ENCODE measurements around the gene CRTC1. TPM values are rescaled to one million over a fixed set of nuclear protein-coding genes. Genes with fewer than 3 reads are reported as not detected.
A peak's percentile ranks its signal among the peaks of the same experiment; 100 is the strongest.

CRTC1 gene
- total and polyA plus RNA-seq, 2 of the 13 experiments (the other 11 are each of a cell fraction or from before 2014, with no cell fraction given), result 2.0 to 2.7 TPM

DNA sequence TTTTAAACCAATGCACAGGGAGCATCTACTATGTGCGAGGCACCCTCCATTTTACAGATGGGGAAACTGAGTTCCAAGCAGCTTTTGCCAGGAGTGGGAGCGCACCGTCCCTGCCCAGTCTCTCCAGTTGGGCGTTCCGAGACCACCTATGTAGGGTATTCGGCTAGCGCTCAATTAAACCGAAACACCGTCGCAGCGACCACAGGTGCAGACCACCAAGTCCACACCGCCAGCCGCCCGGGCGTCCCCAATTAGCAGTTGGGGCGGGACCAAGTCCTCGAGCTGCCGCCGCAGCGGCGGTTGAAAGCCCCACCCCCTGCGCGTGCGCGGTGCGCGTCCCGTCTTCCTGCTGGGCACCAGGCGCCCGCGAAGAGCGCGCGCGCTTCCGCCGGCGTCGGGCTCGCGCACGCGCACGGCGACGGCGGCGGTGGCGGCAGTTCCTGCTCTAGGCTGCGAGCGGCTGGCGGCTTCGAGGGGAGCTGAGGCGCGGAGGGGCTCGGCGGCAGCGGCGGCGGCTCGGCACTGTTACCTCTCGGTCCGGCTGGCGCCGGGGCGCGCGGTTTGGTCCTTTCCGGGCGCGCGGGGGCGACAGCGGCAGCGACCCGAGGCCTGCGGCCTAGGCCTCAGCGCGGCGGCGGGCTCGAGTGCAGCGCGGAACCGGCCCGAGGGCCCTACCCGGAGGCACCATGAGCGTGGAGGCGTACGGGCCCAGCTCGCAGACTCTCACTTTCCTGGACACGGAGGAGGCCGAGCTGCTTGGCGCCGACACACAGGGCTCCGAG lies 148.2 kb downstream of the CRTC1 start, which contains the start of gene UPF1 (continued):
- TF ChIP-seq, protein P1, sequence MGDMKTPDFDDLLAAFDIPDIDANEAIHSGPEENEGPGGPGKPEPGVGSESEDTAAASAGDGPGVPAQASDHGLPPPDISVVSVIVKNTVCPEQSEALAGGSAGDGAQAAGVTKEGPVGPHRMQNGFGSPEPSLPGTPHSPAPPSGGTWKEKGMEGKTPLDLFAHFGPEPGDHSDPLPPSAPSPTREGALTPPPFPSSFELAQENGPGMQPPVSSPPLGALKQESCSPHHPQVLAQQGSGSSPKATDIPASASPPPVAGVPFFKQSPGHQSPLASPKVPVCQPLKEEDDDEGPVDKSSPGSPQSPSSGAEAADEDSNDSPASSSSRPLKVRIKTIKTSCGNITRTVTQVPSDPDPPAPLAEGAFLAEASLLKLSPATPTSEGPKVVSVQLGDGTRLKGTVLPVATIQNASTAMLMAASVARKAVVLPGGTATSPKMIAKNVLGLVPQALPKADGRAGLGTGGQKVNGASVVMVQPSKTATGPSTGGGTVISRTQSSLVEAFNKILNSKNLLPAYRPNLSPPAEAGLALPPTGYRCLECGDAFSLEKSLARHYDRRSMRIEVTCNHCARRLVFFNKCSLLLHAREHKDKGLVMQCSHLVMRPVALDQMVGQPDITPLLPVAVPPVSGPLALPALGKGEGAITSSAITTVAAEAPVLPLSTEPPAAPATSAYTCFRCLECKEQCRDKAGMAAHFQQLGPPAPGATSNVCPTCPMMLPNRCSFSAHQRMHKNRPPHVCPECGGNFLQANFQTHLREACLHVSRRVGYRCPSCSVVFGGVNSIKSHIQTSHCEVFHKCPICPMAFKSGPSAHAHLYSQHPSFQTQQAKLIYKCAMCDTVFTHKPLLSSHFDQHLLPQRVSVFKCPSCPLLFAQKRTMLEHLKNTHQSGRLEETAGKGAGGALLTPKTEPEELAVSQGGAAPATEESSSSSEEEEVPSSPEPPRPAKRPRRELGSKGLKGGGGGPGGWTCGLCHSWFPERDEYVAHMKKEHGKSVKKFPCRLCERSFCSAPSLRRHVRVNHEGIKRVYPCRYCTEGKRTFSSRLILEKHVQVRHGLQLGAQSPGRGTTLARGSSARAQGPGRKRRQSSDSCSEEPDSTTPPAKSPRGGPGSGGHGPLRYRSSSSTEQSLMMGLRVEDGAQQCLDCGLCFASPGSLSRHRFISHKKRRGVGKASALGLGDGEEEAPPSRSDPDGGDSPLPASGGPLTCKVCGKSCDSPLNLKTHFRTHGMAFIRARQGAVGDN (CRISPR knock-in tag; IDR thresholded peaks at IDR 0.05), result peak; percentile 71
- TF ChIP-seq SAP130 (CRISPR knock-in tag; IDR thresholded peaks at IDR 0.05; ENCODE audit: low read depth) (peak; percentile 55), MYNN (CRISPR knock-in tag; IDR thresholded peaks at IDR 0.05; ENCODE audit: low read depth) (no peak), HOXD1 (CRISPR knock-in tag; IDR thresholded peaks at IDR 0.05) (peak; percentile 74), RAD21 (CRISPR knock-in tag; IDR thresholded peaks at IDR 0.05) (peak; percentile 9; the same call in 1 of the 2 replicates), SNAPC2 (CRISPR knock-in tag; IDR thresholded peaks at IDR 0.05) (no peak), ZMYM3 (CRISPR knock-in tag; IDR thresholded peaks at IDR 0.05) (peak; percentile 88), ZNF761 (CRISPR knock-in tag; conservative IDR thresholded peaks at IDR 0.05) (peak; percentile 77; the same call in 1 of the 2 replicates)
- TF ChIP-seq, protein P2, sequence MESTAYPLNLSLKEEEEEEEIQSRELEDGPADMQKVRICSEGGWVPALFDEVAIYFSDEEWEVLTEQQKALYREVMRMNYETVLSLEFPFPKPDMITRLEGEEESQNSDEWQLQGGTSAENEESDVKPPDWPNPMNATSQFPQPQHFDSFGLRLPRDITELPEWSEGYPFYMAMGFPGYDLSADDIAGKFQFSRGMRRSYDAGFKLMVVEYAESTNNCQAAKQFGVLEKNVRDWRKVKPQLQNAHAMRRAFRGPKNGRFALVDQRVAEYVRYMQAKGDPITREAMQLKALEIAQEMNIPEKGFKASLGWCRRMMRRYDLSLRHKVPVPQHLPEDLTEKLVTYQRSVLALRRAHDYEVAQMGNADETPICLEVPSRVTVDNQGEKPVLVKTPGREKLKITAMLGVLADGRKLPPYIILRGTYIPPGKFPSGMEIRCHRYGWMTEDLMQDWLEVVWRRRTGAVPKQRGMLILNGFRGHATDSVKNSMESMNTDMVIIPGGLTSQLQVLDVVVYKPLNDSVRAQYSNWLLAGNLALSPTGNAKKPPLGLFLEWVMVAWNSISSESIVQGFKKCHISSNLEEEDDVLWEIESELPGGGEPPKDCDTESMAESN (CRISPR knock-in tag; conservative IDR thresholded peaks at IDR 0.05), result 0 out of 2 replicates have a peak, but pooled peaks have one; percentile 51
- TF ChIP-seq, protein P3, sequence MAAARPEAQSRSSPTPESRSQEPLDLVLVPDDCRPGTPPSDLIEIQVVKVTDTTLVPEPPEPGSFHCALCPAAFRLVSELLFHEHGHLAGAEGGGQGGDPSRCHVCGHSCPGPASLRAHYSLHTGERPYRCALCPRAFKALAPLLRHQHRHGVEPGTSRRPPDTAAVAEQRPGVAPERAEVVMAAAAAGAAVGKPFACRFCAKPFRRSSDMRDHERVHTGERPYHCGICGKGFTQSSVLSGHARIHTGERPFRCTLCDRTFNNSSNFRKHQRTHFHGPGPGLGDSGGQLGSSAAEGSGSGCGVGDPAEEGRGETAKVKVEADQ (CRISPR knock-in tag; IDR thresholded peaks at IDR 0.05; ENCODE audit: borderline replicate concordance), result peak; percentile 83; the same call in 1 of the 2 replicates
- TF ChIP-seq, protein P4, sequence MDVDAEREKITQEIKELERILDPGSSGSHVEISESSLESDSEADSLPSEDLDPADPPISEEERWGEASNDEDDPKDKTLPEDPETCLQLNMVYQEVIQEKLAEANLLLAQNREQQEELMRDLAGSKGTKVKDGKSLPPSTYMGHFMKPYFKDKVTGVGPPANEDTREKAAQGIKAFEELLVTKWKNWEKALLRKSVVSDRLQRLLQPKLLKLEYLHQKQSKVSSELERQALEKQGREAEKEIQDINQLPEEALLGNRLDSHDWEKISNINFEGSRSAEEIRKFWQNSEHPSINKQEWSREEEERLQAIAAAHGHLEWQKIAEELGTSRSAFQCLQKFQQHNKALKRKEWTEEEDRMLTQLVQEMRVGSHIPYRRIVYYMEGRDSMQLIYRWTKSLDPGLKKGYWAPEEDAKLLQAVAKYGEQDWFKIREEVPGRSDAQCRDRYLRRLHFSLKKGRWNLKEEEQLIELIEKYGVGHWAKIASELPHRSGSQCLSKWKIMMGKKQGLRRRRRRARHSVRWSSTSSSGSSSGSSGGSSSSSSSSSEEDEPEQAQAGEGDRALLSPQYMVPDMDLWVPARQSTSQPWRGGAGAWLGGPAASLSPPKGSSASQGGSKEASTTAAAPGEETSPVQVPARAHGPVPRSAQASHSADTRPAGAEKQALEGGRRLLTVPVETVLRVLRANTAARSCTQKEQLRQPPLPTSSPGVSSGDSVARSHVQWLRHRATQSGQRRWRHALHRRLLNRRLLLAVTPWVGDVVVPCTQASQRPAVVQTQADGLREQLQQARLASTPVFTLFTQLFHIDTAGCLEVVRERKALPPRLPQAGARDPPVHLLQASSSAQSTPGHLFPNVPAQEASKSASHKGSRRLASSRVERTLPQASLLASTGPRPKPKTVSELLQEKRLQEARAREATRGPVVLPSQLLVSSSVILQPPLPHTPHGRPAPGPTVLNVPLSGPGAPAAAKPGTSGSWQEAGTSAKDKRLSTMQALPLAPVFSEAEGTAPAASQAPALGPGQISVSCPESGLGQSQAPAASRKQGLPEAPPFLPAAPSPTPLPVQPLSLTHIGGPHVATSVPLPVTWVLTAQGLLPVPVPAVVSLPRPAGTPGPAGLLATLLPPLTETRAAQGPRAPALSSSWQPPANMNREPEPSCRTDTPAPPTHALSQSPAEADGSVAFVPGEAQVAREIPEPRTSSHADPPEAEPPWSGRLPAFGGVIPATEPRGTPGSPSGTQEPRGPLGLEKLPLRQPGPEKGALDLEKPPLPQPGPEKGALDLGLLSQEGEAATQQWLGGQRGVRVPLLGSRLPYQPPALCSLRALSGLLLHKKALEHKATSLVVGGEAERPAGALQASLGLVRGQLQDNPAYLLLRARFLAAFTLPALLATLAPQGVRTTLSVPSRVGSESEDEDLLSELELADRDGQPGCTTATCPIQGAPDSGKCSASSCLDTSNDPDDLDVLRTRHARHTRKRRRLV (CRISPR knock-in tag; IDR thresholded peaks at IDR 0.05), result no peak
- TF ChIP-seq, protein P5, sequence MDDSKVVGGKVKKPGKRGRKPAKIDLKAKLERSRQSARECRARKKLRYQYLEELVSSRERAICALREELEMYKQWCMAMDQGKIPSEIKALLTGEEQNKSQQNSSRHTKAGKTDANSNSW (CRISPR knock-in tag; IDR thresholded peaks at IDR 0.05; ENCODE audit: borderline replicate concordance), result peak; percentile 65; the same call in 1 of the 2 replicates
- TF ChIP-seq, protein P6, sequence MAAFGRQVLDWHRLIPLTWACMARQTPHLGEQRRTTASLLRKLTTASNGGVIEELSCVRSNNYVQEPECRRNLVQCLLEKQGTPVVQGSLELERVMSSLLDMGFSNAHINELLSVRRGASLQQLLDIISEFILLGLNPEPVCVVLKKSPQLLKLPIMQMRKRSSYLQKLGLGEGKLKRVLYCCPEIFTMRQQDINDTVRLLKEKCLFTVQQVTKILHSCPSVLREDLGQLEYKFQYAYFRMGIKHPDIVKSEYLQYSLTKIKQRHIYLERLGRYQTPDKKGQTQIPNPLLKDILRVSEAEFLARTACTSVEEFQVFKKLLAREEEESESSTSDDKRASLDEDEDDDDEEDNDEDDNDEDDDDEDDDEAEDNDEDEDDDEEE (CRISPR knock-in tag; IDR thresholded peaks at IDR 0.05), result 0 out of 2 replicates have a peak, but pooled peaks have one; percentile 57

Data from HepG2 (cell line).